IMR-90 (cell line): ENCODE results near the gene AQP5. TPM values are rescaled to one million over a fixed set of nuclear protein-coding genes. Genes with fewer than 3 reads are reported as not detected.
A peak's percentile ranks its signal among the peaks of the same experiment; 100 is the strongest.

Experiments used
- ATAC-seq: fragments of 200-7000 bp; cut with Tn5 transposase; 2 replicates; pipeline ENCODE4 v1.9.1; 2020; ENCODE audit warnings: low read depth, mild to moderate bottlenecking, moderate library complexity
- BruUV-seq: library from RNA; stranded (reverse); fragments of 400-500 nt; replicated peaks from 2 replicates; lab custom pipeline; 2021; lab: Mats Ljungman, UMichigan
- CTCF ChIA-PET: fragments of 300-600 bp; formaldehyde crosslinking; extraction: SDS; loops from one replicate; lab custom pipeline; 2021; ENCODE audit warnings: antibody characterized with exemption; lab: Yijun Ruan, JAX
- POLR2A ChIA-PET: fragments of 300-600 bp; sonication (Branson Sonifier 250); formaldehyde crosslinking; loops from one replicate; lab custom pipeline; 2022; ENCODE audit warnings: antibody characterized with exemption; ENCODE audit not compliant: unreplicated experiment; lab: Charles Lee
- DNase-seq: peaks from one replicate; pipeline ENCODE4 v3.0.0; 2013
- H2AFZ ChIP-seq: replicated peaks from 2 replicates; pipeline ENCODE3; 2013; ENCODE audit warnings: low read length, mild to moderate bottlenecking; ENCODE audit not compliant: poor library complexity
- H2AK5ac ChIP-seq: 2 replicates; pipeline ENCODE4 v1.6.1; 2013; ENCODE audit warnings: low read depth, low read length, inconsistent platforms
- H2AK9ac ChIP-seq: replicated peaks from 2 replicates; pipeline ENCODE3; 2013; ENCODE audit warnings: mild to moderate bottlenecking, low read depth, low read length, moderate library complexity; ENCODE audit not compliant: poor library complexity
- H2BK120ac ChIP-seq: 2 replicates; pipeline ENCODE4 v1.6.1; 2013; ENCODE audit warnings: low read depth, low read length, inconsistent platforms
- H2BK15ac ChIP-seq: 3 replicates; pipeline ENCODE4 v1.6.1; 2013; ENCODE audit warnings: low read depth, low read length, inconsistent platforms
- H2BK20ac ChIP-seq: 2 replicates; pipeline ENCODE4 v1.6.1; 2013; ENCODE audit warnings: low read depth, mild to moderate bottlenecking, inconsistent platforms, low read length, moderate library complexity
- H2BK5ac ChIP-seq: 2 replicates; pipeline ENCODE4 v1.6.1; 2013; ENCODE audit warnings: mild to moderate bottlenecking, low read depth, low read length, inconsistent platforms; ENCODE audit not compliant: poor library complexity, severe bottlenecking
- H3K14ac ChIP-seq: replicated peaks from 2 replicates; pipeline ENCODE4 v1.6.1; 2013; ENCODE audit warnings: low read depth, low read length, inconsistent platforms
- H3K18ac ChIP-seq: 2 replicates; pipeline ENCODE4 v1.6.1; 2013; ENCODE audit warnings: low read depth, low read length, control low read depth
- H3K23ac ChIP-seq: 2 replicates; pipeline ENCODE4 v1.6.1; 2013; ENCODE audit warnings: low read depth, low read length, inconsistent platforms
- H3K27ac ChIP-seq: 2 replicates; pipeline ENCODE4 v1.5.1; 2013; ENCODE audit warnings: mild to moderate bottlenecking, control low read depth, low read length; ENCODE audit not compliant: insufficient read depth
- H3K27me3 ChIP-seq: 2 replicates; pipeline ENCODE4 v1.6.1; 2013; ENCODE audit warnings: low read length; ENCODE audit not compliant: control insufficient read depth, insufficient read depth
- H3K36me3 ChIP-seq: 2 replicates; pipeline ENCODE4 v1.6.1; 2013; ENCODE audit warnings: low read length, mixed read lengths; ENCODE audit not compliant: control insufficient read depth, insufficient read depth
- H3K4ac ChIP-seq: 2 replicates; pipeline ENCODE4 v1.6.1; 2013; ENCODE audit warnings: low read depth, low read length, inconsistent platforms
- H3K4me1 ChIP-seq: 2 replicates; pipeline ENCODE4 v1.6.1; 2013; ENCODE audit warnings: low read length, mixed read lengths; ENCODE audit not compliant: control insufficient read depth, insufficient read depth
- H3K4me2 ChIP-seq: 2 replicates; pipeline ENCODE4 v1.6.1; 2013; ENCODE audit warnings: low read depth, mild to moderate bottlenecking, control low read depth, low read length, moderate library complexity
- H3K4me3 ChIP-seq: 2 replicates; pipeline ENCODE4 v1.5.1; 2013; ENCODE audit warnings: low read depth, mild to moderate bottlenecking, control low read depth, low read length, moderate library complexity; ENCODE audit not compliant: insufficient read depth
- H3K56ac ChIP-seq: 2 replicates; pipeline ENCODE4 v1.6.1; 2013; ENCODE audit warnings: low read length, inconsistent platforms; ENCODE audit not compliant: insufficient read depth; ENCODE audit errors: extremely low read depth
- H3K79me1 ChIP-seq, 2 experiments: 2 replicates each; pipeline ENCODE4 v1.6.1; 2013; ENCODE audit warnings: low read length in 2 of 2, inconsistent platforms in 1 of 2, low read depth in 1 of 2
- H3K9ac ChIP-seq: 2 replicates; pipeline ENCODE4 v1.6.1; 2013; ENCODE audit warnings: low read depth, low read length, control low read depth
- H3K9me1 ChIP-seq: 2 replicates; pipeline ENCODE4 v1.6.1; 2013; ENCODE audit warnings: low read length, inconsistent platforms; ENCODE audit not compliant: insufficient read depth
- H3K9me3 ChIP-seq: 2 replicates; pipeline ENCODE4 v1.6.1; 2013; ENCODE audit warnings: low read length; ENCODE audit not compliant: control insufficient read depth, insufficient read depth
- H4K20me1 ChIP-seq: 2 replicates; pipeline ENCODE4 v1.6.1; 2013; ENCODE audit warnings: low read length, inconsistent platforms; ENCODE audit not compliant: insufficient read depth
- H4K5ac ChIP-seq: 2 replicates; pipeline ENCODE4 v1.6.1; 2013; ENCODE audit warnings: mild to moderate bottlenecking, low read depth, low read length, control low read depth
- H4K8ac ChIP-seq, 2 experiments: 2 replicates each; pipeline ENCODE4 v1.6.1; 2013; ENCODE audit warnings: low read depth in 2 of 2, low read length in 2 of 2, control low read depth in 1 of 2, inconsistent platforms in 1 of 2
- H4K91ac ChIP-seq: 2 replicates; pipeline ENCODE4 v1.6.1; 2013; ENCODE audit warnings: low read depth, low read length, inconsistent platforms; ENCODE audit not compliant: insufficient read depth
- BHLHE40 ChIP-seq: fragments of 150-350 bp; IDR thresholded peaks from 2 replicates; pipeline ENCODE4 v1.6.1; 2016; ENCODE audit warnings: mild to moderate bottlenecking, low read depth, low read length
- FOS ChIP-seq: fragments of 150-350 bp; IDR thresholded peaks from 2 replicates; pipeline ENCODE4 v1.6.1; 2016; ENCODE audit warnings: low read depth, low read length
- NFE2L2 ChIP-seq: fragments of 150-350 bp; IDR thresholded peaks from 2 replicates; pipeline ENCODE4 v1.6.1; 2016; ENCODE audit warnings: low read depth, mild to moderate bottlenecking, low read length
- POLR2A ChIP-seq: IDR thresholded peaks from 2 replicates; pipeline ENCODE4 v1.6.1; 2012; ENCODE audit warnings: mild to moderate bottlenecking, low read depth, low read length
- RAD21 ChIP-seq: IDR thresholded peaks from 2 replicates; pipeline ENCODE4 v1.6.1; 2012; ENCODE audit warnings: low read length, improper control_type of control experiment
- RCOR1 ChIP-seq: IDR thresholded peaks from 2 replicates; pipeline ENCODE4 v1.6.1; 2012; ENCODE audit warnings: mild to moderate bottlenecking, low read length, improper control_type of control experiment; ENCODE audit not compliant: insufficient replicate concordance
- RFX5 ChIP-seq: IDR thresholded peaks from 2 replicates; pipeline ENCODE4 v1.8.0; 2012; ENCODE audit warnings: low read depth, mild to moderate bottlenecking, low read length, moderate library complexity
- WGBS, 2 experiments: methylation state at CpG; one replicate each; pipeline versions ENCODE4 v1.1.5 to v1.1.7; 2013; ENCODE audit warnings: missing lambda C conversion rate in 2 of 2; ENCODE audit not compliant: insufficient read length in 1 of 2; ENCODE audit errors: extremely low coverage in 2 of 2; 5-methylcytosine and 5-hydroxymethylcytosine counted together
- dilution Hi-C: fragments of 300-500 bp; cut with HindIII; formaldehyde crosslinking; loops from one replicate; pipeline ENCODE4 v1.14.3; 2018; ENCODE audit warnings: low sequenced_read_pairs; ENCODE audit not compliant: unreplicated experiment
- in situ Hi-C: fragments of 300-500 bp; cut with MboI; formaldehyde crosslinking; loops from 3 replicates; pipeline ENCODE4 v1.14.3; 2019; ENCODE audit warnings: low sequenced_read_pairs, inconsistent platforms, mixed read lengths
- intact Hi-C: fragments of 100-400 bp; cut with micrococcal nuclease; formaldehyde crosslinking; loops from 2 replicates; pipeline ENCODE4 v1.10.0; 2022
- polyA plus RNA-seq, 3 experiments: library from polyadenylated mRNA; depleted of rRNA; stranded (reverse); fragments of >200 nt; gene quantifications; 2 replicates each; pipeline ENCODE4 v1.2.3, GENCODE V29; 2012; ENCODE audit warnings: low replicate concordance in 1 of 3
- total RNA-seq: library from RNA; depleted of rRNA; stranded (reverse); fragments of >200 nt; gene quantifications from 2 replicates; pipeline ENCODE4 v1.2.3, GENCODE V29; 2012
- TF ChIP-seq, protein P1 (sequence below): fragments of 150-350 bp; IDR thresholded peaks from 2 replicates; pipeline ENCODE4 v1.6.1; 2017; ENCODE audit warnings: mild to moderate bottlenecking, antibody characterized with exemption, low read length, low read depth

AQP5 gene
- total and polyA plus RNA-seq, 2 of the 4 experiments (the other 2 are of a cell fraction), result not detected

DNA sequence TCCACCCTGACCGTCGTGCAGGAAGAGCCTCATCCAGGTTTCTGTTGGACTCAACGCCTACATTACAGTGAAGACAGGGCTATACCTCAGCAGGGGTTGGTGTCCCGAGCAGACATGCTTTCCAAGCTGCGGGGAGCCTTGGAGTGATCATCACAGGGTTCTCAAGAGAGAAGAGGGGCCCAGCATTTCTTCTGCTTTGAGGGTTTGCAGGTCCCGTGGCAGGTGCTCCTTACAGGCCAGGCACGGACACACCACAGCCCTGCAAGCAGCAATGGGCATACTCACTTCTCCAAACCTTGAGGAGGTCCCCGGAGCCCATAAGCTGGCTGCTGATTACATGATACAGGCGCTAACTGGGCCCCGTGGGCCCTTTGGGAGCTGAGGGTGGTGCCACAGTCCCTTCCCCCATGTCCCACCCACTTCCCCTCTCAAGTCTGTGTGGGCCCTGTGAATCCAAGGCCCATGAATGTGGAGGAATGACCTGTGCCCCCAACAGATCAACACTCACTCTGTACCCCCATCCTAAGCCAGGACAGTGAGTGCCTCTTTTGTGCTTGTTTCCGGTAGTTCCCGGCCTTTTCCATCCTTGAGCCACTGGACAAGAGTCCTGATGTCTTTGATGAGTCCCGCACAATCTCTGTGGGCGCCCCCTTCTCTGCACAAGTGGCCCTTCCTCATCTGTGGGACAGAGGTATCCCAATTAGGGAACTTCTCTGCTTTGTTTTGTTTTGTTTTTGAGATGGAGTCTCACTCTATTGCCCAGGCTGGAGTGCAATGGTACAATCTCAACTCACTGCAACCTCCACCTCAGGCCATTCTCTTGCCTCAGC lies 10.0 kb upstream of the AQP5 start:
- Histone ChIP-seq H3K27ac (no peak overlapping the region), H3K4me1 (no peaks in the 10 kb centered on the region), H3K56ac (no peak overlapping the region), H3K79me1 (no peaks in the 10 kb centered on the region), H3K9ac (no peak overlapping the region), H2BK5ac (no peak overlapping the region), H2BK20ac (no peak overlapping the region), H2AK9ac (no peak overlapping the region), H2AK5ac (no peak overlapping the region), H3K4me2 (no peak overlapping the region), H3K27me3 (peaks cover 64% of the 10 kb centered on the region), H4K20me1 (no peaks in the 10 kb centered on the region), H3K18ac (no peak overlapping the region), H2BK120ac (no peak overlapping the region), H3K9me1 (no peaks in the 10 kb centered on the region), H3K14ac (no peak overlapping the region), H4K5ac (no peak overlapping the region), H3K9me3 (no peaks in the 10 kb centered on the region; the same call in 1 of the 2 replicates), H3K4me3 (no peak overlapping the region), H3K4ac (no peak overlapping the region), H4K91ac (no peak overlapping the region), H3K23ac (no peak overlapping the region), H2AFZ (peak overlapping the region; percentile 21), H4K8ac (no peak overlapping the region), H3K36me3 (no peaks in the 10 kb centered on the region), H2BK15ac (no peak overlapping the region)
- intact Hi-C loops, result no loop called here
- TF ChIP-seq RAD21, result no peak
- no peak for TF ChIP-seq RCOR1
- TF ChIP-seq, protein P1, sequence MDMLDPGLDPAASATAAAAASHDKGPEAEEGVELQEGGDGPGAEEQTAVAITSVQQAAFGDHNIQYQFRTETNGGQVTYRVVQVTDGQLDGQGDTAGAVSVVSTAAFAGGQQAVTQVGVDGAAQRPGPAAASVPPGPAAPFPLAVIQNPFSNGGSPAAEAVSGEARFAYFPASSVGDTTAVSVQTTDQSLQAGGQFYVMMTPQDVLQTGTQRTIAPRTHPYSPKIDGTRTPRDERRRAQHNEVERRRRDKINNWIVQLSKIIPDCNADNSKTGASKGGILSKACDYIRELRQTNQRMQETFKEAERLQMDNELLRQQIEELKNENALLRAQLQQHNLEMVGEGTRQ, result no peak
- TF ChIP-seq NFE2L2, result no peak
- no peak for TF ChIP-seq RFX5
- TF ChIP-seq FOS, result no peak
- TF ChIP-seq BHLHE40, result no peak
- no peak for TF ChIP-seq POLR2A
- no peak for DNase-seq
- BruUV-seq, result no TSS peak
- in situ Hi-C loops, result loop anchor here (5.0 kb wide), 1 partner anchor 84 kb away; no protein-coding TSS in a partner anchor
- dilution Hi-C loops, result no loop called here
- ChIA-PET POLR2A (no interaction called here), CTCF (no interaction called here)
- WGBS, 2 experiments, result 67% methylated on average over 5 of the region's 14 CpGs; no CpG with 5 or more reads in 1 of the 2 experiments
- ATAC-seq, result no peak
